ENCODE results near the gene CSPG4.
"Not testable (repeated sequence)": the region's sequence is repeated elsewhere in the genome, so short reads cannot be mapped to it uniquely, and the experiment has no call there.

Gene CSPG4

DNA sequence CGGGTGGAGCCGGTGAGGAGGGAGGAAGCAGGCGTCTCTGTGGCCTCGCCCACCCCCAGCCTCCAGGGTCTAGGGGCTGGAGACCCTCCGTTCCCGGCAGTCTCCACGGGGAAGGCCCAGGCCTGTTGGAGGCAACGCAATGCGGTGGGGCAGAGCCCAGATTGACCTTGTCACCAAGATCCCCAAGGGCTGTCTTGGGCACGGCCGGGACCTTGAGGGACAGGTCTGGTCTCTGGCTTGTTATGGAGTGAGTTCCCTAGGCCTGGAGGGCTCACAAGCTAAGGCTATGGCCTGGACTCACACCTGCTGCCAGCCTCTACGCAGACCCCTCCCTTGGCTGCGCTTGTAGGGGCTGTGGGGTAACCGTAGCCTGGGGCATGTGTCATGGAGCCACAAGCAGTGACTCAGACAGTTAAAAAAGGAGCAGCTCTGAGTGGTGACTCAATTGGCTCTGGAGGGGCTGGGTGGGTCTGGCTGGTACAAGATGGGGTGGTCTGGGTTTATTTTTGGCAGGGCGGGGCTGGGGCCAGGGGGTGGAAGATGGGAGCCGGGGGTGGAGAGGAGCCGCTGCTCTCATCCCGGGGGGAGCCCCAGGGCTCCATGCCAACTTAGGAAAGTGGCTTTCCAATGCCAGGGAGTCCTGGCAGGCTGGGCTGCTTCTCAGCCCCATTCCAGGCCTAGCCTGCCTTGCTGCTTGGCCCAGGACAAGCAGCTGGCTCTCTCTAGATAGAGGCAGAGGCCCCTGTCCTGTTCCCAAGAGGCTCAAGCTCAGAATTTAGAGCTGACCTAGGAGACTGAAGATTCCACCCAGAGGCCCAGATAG, 9.0 kb downstream of the CSPG4 start:
- DNase-seq (ENCODE audit: low read depth), result not testable (repeated sequence)

DNA sequence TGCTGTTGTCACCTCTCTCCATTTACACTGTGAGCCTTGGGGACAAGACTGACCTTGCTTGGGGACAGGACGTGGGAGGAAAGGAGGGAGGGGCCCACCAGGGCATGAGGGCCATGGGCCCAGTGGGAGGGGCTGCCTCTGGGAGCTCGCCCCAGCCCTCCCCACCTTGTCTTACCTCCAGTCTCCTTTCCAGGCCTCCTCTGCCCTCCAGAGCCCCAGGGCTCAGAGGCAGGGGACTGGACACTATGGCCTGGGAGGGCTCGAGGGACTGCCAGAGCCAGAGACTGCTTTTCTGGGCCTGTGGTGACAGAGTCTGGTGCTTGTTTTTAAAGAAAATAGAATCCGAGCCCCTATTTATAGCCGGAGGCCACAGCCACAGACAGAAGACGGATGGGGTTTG, 10.2 kb downstream of the CSPG4 start:
- DNase-seq (ENCODE audit: low read depth), result no peak

DNA sequence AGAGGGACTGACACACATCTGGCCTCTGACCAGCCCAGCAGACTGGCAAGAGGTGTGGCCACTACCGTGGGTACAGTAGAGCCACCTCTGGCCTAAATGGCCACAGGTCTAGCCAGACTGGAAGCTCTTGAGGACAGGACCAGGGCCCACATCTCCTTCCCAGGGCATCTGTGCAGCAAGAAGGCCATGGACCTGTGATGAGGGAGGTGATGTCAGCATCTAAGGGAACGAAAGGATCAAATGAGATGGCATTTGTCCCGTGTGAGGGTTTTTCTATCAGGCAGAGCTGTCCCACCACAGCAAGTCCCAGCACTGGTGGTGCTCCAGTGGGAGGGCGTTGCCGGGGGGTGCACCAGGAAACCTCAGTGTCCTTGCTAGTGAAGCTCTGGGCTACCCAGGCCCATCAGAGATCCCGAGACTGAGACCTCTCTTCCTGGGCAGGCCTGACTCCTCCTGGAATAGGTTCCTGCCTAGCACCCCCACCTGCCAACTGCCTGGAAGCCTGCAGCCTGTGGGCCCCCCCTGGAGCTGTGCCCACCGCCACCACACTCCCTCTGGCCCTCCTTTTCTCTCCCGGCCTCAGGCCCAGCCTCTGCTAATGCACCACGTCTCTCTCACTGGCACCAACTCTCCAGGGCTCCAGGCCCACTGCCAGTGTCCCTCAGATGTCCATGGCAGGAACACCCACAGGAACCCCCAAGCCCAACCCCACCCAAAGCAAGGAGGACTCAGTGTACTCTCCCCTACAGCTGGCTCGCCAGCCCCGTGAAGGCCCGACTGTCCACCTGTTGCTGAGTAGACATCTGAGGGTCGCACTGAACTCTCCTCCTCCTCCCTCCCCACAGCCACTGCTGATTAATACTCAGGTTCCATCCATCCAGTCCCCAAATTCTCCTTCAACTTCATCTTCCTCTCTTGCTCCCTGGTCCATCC, 11.3 kb downstream of the CSPG4 start:
- not testable (repeated sequence) for DNase-seq (ENCODE audit: low read depth)

DNA sequence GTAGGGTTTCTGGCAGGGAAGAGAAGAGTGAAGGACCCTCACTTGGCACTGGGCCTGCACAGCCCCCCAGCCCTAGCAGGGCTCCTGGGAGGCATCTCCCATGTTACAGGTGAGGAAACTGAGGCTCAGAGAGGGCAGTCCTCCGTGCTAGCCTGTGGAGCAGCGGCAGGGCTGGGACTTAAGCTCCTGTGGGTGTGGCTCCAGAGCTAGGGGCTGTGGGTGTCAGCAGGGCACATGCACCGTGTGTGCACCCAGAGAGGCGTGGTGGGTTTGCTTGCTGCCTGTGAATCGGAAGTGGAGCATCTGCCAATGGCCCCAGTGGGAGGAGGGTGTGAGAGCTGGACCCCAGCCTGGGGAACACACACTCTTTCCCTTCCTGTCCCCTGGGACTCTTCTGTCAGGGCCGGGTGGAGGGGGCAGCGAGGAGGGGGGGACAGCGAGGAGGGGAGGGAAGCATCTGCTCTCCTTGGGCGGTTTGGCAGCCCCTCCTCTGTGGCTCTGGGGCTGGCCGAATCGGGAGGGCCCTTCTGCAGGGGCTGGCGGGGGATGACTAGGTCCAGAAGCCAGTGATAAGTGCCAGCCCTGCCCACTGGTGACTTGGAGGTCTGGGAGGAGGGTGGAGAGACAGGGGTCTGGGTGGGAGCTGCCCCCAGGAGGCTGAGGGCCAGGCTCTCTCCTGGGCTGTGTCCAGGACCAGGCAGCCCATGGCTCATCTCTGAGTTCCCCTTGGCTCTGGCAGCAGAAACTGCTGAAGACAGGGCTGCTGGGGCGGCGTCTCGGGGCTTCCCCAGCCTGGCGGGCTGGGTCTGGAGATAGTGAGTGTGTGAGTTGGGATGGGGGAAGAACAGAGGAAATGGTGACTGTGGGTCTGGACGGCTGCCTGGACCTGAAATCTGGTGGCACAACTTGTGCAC, 12.4 kb downstream of the CSPG4 start:
- DNase-seq (ENCODE audit: low read depth), result not testable (repeated sequence)

DNA sequence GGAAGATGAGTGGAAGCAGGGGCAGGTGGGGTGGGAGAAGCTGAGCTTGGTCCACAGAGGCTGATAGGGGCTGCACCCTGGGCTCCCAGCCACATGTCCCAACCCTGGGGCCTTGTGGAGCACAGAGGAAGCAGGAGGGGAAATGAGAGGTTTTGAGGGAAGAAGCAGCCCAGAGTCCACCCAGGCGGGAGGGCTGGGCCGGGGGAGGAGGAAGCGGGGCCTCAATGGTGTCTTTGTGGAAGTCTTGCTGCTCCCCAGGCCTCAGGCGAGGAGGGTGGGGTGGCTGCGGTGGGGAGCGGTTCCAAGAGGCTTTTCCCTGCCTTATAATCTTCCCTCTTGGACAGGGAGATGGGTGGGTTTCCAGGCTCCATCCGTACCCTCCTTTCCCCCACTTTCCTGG, 13.1 kb downstream of the CSPG4 start:
- DNase-seq (ENCODE audit: low read depth), result not testable (repeated sequence)

DNA sequence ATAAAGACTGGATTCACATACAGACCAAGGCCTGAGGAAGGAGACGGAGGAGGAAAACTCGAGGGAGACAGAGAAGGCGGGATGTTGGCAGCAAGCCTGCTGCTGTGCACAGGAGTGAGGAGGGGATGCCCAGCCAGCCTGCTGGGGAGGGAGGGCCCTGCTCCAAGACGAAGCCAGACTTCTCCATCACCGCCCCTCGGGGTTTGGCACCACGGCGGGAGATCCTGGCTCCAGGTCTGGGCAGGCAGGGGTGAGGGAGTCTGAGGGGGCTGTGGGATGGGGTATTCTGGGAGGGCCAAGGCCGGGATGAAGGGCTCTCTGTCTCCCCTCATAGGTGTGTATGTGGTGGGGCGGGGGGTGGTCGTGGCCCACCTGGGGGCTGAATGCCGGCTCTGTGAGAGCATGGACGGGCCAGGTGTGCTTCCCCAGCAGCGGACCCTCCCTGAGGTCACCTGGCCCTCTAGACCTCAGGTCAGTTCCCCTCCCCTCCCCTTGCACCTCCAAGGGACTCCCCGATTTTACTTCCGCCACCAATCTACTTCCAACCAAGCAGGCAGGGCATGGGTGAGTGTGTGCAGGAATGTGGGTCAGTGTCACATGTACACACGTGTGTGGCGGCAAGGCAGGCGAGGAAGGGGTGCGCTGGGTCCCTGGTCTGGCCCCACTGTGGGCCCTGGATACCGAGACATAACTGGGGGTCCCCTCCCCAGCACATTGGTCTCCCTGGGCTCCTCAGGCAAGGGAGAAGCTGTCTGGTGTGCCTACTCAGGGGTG, 14.5 kb downstream of the CSPG4 start:
- DNase-seq (ENCODE audit: low read depth), result not testable (repeated sequence)

DNA sequence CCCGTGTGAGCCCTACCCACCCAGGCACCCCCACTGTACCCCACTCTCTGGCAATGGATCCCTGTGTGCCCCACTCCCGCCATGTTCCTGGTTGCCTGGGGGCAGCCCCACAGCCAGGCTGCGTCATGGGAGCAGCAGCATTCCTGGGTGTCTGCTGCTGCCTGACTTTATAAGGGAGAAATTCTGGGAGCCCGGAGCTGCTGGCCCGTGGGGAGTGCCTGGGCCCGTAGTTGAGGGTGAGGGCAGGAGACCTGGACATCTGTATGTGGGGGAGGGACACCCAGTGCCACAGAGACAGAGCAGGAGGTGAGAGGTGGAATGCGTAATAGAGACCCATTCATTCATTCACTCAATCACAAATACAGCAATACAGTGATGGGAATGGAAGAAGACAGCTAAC, 15.1 kb downstream of the CSPG4 start:
- no peak for DNase-seq (ENCODE audit: low read depth)

DNA sequence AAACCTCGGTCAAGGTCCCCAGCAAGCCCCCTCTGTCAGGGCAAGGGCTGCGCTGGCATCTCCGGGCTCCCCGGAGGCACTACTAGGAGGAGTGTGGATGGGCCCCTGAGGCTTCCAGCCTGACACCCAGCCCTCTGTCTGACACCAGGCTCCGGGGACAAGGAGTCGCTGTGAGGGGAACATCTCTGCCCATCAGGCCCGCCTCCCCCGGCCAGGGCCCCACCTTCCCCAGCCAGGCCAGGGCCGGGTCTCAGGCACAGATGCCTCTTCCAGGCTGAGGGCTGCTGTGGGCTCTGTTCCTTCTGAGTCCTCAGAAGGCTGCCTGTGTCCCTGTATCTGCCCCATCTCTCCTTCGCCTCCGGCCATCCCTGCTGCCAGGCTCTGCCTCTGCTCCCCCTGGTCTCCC, 15.8 kb downstream of the CSPG4 start:
- no peak for DNase-seq (ENCODE audit: low read depth)

DNA sequence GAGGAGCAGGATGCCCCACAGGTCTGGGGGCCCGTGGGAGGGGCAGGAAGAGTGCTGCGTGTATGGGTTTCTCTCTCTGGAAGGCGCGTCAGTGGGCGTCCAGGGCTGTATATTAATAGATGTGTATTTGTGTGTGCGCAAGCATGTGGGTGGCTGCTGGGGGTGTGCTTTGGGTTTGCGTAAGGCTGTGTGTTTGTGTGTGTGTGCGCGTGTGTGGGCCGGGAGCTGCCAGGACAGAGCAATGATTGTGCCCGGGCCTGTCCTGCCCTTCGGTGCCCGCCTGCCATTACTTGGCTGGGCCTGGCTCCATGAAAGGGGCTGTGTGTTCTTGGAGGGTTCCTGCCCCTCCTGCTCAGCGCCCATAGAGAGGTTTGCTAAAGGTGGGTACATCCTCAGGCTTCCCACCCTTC, 16.3 kb downstream of the CSPG4 start:
- DNase-seq (ENCODE audit: low read depth), result no peak

DNA sequence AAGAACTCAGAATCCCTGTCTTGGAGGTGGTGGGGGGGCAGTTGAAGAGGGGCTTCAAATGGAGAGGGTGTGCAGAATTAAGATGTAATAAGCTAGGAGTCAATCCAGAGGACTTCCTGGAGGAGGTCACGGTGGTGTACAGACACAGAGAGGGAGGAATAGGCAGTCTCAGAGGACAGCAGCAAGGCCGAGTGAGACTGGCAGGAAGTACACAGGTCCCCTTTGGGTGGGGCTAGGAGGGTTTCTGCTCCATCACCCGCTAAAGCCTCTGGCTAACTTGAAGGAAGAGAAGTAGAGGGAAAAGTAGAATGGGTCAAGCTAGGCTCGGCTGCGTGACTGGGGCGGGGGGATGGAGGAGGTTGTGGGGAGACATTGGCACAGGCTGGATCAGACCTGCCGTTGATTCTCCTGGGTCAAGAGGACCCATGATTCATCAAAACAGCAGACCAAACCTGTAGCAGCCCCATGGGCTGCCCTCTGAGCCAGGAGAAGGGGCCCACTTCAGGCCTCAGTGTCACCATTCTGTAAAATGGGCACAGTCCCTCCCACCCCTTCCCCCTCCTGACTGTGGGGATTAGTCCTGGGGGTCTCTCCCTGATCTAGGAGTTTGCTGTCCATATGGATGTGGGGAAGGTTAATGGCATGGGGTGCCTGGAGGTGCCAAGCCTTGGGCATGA, 16.9 kb downstream of the CSPG4 start:
- no peak for DNase-seq (ENCODE audit: low read depth)

DNA sequence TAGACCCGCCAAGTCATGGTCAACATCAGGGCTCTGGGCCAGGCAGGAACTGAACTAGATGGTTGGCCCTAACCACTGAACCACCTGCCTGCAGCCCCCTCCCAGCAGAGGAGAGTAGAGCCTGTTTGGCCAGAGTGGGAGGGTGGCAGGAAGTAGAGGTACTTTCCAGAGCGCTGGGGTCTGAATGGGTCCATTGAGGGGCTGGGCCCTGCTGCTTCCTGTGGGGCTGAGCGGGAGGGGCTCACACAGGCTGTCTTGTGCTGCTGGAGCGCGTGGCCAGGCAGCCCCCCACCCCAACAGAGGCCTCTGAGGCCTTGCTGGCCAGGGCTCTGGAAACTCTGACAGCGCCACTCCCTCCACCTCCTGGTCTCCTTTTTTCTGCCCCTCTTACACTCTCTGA, 17.4 kb downstream of the CSPG4 start:
- no peak for DNase-seq (ENCODE audit: low read depth)

DNA sequence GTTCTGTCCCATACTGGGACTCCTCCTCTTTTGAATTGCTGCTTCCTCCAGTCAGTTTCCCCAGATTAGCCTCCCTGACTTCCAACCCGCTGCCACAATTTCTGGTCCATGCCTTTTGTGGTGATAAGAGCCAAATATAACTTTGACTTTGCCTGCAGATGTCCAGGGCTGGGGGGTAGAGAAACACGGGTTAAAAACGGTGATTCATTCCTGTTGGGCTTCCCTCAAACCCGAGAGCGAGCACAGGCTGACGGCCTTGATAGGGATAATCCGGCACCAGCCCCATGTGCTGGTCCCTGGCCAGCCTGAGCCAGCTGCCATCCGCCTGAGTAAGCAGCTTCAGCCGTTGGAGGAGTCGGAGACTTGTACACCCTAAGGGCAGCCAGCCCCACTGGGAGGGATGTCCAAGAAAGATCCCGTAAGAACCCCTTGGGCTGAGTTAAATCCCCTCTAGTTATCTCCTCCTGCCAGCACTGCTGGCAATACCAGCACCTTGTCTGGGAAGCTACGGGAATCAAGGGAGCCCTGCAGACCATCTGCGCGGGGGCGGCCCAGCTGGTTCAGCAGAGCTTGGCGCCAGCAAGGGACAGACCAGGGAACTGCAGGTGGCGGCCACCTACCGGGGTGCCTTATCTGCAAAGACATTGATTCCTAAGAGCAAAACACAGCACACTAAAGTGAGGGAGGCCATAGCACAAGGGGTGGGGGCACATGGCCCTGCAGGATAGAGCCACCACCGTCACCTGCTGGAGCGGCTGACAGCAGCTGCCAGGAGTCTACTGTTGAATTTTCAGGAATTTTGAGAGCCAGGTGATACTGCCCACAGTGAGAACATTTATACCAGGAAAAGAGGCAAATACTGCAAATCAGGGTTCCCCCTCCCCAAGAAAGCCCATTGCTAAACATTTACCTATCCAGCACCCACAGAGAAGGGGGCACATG, 18.1 kb downstream of the CSPG4 start:
- DNase-seq (ENCODE audit: low read depth), result no peak

DNA sequence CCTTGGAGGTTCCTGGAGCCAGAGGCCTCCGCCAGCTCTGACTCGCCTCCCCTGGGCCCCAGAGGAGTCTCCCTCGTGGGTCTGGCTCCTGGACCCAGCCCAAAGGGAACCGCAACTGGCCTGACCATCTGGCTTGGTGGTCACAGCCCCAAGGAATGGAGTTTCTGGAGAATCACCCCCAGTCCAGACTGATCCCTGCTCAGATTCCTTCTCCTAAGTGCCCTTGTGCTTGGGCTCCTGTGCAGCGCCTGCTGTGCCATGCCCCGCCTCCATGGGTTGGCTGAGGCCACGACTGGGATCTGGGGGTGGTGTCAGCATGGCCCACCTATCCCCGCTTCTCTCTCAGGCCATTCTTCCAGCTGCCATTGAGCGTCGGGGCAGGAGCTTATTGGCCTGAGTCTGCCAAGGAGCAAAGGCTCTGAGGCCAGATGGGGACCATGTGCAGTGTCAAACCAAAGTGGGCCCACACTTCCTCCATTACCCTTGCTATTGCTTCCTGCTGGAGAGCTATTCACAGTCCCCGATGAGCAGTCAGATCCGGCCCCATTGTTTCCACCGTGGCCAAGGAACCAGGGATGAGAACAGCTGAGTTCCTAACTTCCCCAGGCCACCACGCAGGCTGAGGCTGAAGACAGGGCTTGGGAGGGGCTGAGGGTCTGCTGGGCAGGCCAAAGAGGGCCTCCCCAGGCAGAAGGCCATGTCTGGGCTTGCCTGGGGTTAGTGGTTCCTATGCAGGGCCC, 19.0 kb downstream of the CSPG4 start:
- no peak for DNase-seq (ENCODE audit: low read depth)

DNA sequence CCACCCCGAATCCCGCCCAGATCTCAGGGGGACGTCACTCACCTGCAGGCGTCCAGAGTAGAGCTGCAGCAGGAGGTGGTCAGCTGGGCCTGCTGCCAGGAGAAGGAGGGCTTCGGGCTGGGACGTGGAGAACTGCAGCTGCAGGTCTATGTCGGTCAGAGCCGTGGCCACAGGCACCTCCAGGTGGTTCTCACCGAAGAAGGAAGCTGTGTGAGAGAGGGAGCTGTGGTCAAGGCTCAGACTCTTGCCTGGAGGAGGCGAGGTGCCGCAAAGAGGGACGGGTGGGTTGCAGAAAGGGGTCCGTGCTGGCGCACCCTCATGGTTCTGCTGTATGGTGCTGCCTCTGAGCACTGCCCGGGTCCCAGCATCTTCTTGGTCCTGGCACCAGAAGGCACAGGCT, 19.6 kb downstream of the CSPG4 start:
- not testable (repeated sequence) for DNase-seq (ENCODE audit: low read depth)

DNA sequence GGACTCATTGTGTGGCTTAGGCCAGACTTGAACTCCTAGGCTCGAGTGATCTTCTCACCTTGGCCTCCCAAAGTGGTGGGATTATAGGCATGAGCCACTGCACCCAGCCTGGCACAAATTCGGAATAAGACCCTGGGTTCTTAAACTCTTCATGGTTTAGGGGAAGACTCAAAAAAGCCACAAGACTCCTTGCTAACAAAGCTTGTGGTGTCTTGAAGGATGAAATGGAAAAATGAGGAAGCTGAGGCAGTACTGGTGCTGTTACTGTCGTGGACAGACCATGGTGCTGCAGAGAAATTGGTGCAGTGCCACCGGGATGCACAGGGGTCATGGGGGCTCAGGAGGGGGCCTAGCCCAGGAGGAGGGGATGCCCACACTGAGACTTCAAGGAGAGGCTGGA, 20.3 kb downstream of the CSPG4 start:
- DNase-seq (ENCODE audit: low read depth), result not testable (repeated sequence)

DNA sequence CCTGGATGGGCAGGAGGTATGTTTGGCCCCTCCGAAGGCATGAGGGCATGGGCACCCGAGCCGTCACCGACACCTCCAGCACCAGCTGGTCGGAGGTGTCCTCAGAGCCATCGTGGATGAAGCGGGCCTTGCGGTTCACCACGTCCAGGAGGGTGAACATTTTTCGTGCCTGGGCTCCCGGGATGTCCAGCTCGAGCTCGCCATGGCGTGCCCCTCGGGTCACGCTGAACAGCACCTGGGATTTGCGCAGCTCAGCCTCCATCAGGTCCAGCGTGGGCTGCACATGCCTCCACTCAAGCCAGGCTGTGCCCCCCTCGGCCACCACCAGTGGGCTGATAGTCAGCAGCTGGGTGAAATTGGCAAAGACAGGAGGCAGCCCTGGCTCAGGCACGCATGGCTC, 23.2 kb downstream of the CSPG4 start:
- DNase-seq (ENCODE audit: low read depth), result not testable (repeated sequence)

DNA sequence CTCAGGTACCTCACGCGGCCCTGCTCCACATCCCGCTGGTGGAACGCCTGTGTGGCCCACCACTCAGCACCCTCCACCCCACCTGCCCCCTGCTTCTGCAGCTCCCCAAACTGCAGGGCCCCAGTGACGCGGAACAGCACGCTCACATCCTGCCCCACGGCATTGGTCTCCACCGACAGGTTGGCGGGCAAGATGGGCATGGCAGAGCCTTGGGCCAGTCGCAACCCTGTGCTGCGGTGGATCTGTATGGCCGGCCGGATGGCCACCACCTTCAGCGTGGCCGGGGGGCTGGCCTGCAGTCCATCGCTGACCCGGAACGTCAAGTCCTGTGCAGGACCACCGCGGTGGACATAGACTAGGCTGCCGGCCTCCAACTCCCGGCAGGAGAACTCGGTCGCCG, 23.8 kb downstream of the CSPG4 start:
- DNase-seq (ENCODE audit: low read depth), result no peak

DNA sequence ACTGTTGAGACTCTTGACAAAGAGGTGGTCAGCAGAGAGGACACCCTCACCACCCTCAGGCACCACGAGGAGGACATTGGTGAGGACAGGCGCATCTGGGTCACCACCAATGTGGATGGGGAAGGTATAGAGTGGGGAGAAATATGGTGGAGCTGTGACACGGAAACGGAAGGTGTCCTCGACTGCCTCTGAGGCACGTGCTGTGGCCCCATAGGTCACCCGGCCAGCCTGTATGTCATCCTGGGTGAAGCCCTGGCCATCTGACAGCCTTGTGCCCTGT, 24.4 kb downstream of the CSPG4 start:
- no peak for DNase-seq (ENCODE audit: low read depth)
